HG03432 (cell line): ENCODE data around the gene AKR1C3.
"Not testable (repeated sequence)": the region's sequence is repeated elsewhere in the genome, so short reads cannot be mapped to it uniquely, and the experiment has no call there.

Experiments
- ATAC-seq: cut with Tn5 transposase; IDR thresholded peaks from one replicate; pipeline ENCODE4 v1.9.1; 2021; ENCODE audit warnings: mild to moderate bottlenecking, moderate library complexity; ENCODE audit not compliant: unreplicated experiment

The AKR1C3 gene

GRCh38 chr10:5094265-5095205, at the start of gene AKR1C3:
Gene AKR1C3 (plus strand): TSS chr10:5094414. CDS start chr10:5094445, 31 bp downstream.
- ATAC-seq: no peak

- no peak for ATAC-seq
Measured at GRCh38 chr10:5045095-5045494, 49.1 kb upstream of the AKR1C3 start.

- no peak for ATAC-seq
Measured at GRCh38 chr10:5046410-5046809, 47.8 kb upstream of the AKR1C3 start.

GRCh38 chr10:5047055-5047454, 47.2 kb upstream of the AKR1C3 start:
- not testable (repeated sequence) for ATAC-seq

GRCh38 chr10:5047912-5048628, 46.1 kb upstream of the AKR1C3 start:
- no peak for ATAC-seq

GRCh38 chr10:5052951-5053500, 41.2 kb upstream of the AKR1C3 start:
- not testable (repeated sequence) for ATAC-seq

- not testable (repeated sequence) for ATAC-seq
Measured at GRCh38 chr10:5054831-5055230, 39.4 kb upstream of the AKR1C3 start.

GRCh38 chr10:5059267-5059666, 34.9 kb upstream of the AKR1C3 start:
- not testable (repeated sequence) for ATAC-seq

- not testable (repeated sequence) for ATAC-seq
Measured at GRCh38 chr10:5060791-5061190, 33.4 kb upstream of the AKR1C3 start.

- no peak for ATAC-seq
Measured at GRCh38 chr10:5064656-5065055, 29.6 kb upstream of the AKR1C3 start.

GRCh38 chr10:5068274-5068984, 25.8 kb upstream of the AKR1C3 start:
- ATAC-seq: no peak

- no peak for ATAC-seq
Measured at GRCh38 chr10:5070648-5071410, 23.4 kb upstream of the AKR1C3 start.

GRCh38 chr10:5071411-5072198, 22.6 kb upstream of the AKR1C3 start:
- ATAC-seq: no peak

GRCh38 chr10:5073659-5074058, 20.6 kb upstream of the AKR1C3 start:
- no peak for ATAC-seq

- no peak for ATAC-seq
Measured at GRCh38 chr10:5076615-5077014, 17.6 kb upstream of the AKR1C3 start.

- no peak for ATAC-seq
Measured at GRCh38 chr10:5078547-5079180, 15.6 kb upstream of the AKR1C3 start.

- no peak for ATAC-seq
Measured at GRCh38 chr10:5079306-5079830, 14.8 kb upstream of the AKR1C3 start.

- ATAC-seq: no peak
Measured at GRCh38 chr10:5079836-5080235, 14.4 kb upstream of the AKR1C3 start.

- ATAC-seq: no peak
Measured at GRCh38 chr10:5081091-5081490, 13.1 kb upstream of the AKR1C3 start.
